Measurements from ENCODE around the gene ABCC12. TPM values are rescaled to one million over a fixed set of nuclear protein-coding genes. Genes with fewer than 3 reads are reported as not detected.

ABCC12 gene
- total and polyA plus RNA-seq, 2 donors (not counting 1 experiment from before 2014, with no cell fraction given): not detected

- Histone ChIP-seq H3K4me2 (replicated peaks; ENCODE audit: low read depth, low read length, poor library complexity, severe bottlenecking) (no peak overlapping the region), H4K20me1 (ENCODE audit: control insufficient read depth, insufficient read depth, low read length, poor library complexity, severe bottlenecking) (no peaks in the 10 kb centered on the region), H3K79me2 (ENCODE audit: control insufficient read depth, insufficient read depth, low read length) (no peaks in the 10 kb centered on the region), H3K4me1 (ENCODE audit: control insufficient read depth in 2 of 2, insufficient read depth in 2 of 2, low read length in 2 of 2) (peaks cover 0 to 8% of the 10 kb centered on the region in 2 donors), H3K27me3 (replicated peaks in 1 of 4; ENCODE audit: control extremely low read depth in 1 of 4, control insufficient read depth in 3 of 4, insufficient read depth in 4 of 4, low read length in 3 of 4) (peaks cover 0 to 10% (median 2%) of the 10 kb centered on the region in 4 experiments), H3K4me3 (ENCODE audit: control extremely low read depth in 1 of 5, extremely low read depth in 1 of 5, insufficient read depth in 1 of 5, low read depth in 2 of 5, low read length in 4 of 5) (no peak overlapping the region), H3K9ac (ENCODE audit: low read length) (no peak overlapping the region), H2AFZ (ENCODE audit: insufficient read depth, low read depth, low read length, poor library complexity, severe bottlenecking) (no peak overlapping the region), H3K36me3 (replicated peaks in 1 of 2; ENCODE audit: control extremely low read depth in 1 of 2, control insufficient read depth in 1 of 2, extremely low read depth in 1 of 2, insufficient read depth in 2 of 2, low read length in 1 of 2) (no peaks in the 10 kb centered on the region), H3K27ac (ENCODE audit: low read length in 2 of 2) (no peak overlapping the region), H3K9me3 (ENCODE audit: control extremely low read depth in 1 of 3, control insufficient read depth in 2 of 3, insufficient read depth in 1 of 3, low read length in 2 of 3) (peaks cover 0 to 4% (median 0%) of the 10 kb centered on the region in 3 donors)
- ChIA-PET CTCF (interaction anchor here (0.5 to 6.2 kb wide), 7 partner anchors 8 to 1210 kb away, joined by 3 to 60 read pairs (median 5); partner anchors contain the start of gene NETO2), POLR2A (no interaction called here)
- Mint-ChIP-seq H3K9me3 (ENCODE audit: insufficient read depth) (no peaks in the 10 kb centered on the region), H3K27ac (no peak overlapping the region), H3K4me3 (no peak overlapping the region), H3K27me3 (peaks cover 15% of the 10 kb centered on the region), H3K4me1 (peaks cover 3% of the 10 kb centered on the region)
- intact Hi-C loops (cut with micrococcal nuclease): no loop called here
- 90% methylated on average over 5 of the region's 6 CpGs for WGBS (ENCODE audit: insufficient coverage)
- DNase-seq (no peak), ATAC-seq (ENCODE audit: low read depth) (no peak)
- TF ChIP-seq CTCF (IDR thresholded peaks at IDR 0.05): no peak
- no peak for TF ChIP-seq EZH2 (IDR thresholded peaks at IDR 0.05; ENCODE audit: borderline replicate concordance, insufficient read depth, low read depth, low read length, poor library complexity, severe bottlenecking)
Measured at GRCh38 chr16:48160575-48160974, 4.8 kb upstream of the ABCC12 start.

GRCh38 chr16:48158296-48158695 is 2.5 kb upstream of the ABCC12 start:
- H3K4me3 Mint-ChIP-seq: no peak overlapping the region
- Histone ChIP-seq H2AFZ (ENCODE audit: insufficient read depth, low read depth, low read length, poor library complexity, severe bottlenecking) (no peak overlapping the region), H3K36me3 (replicated peaks in 1 of 2; ENCODE audit: control extremely low read depth in 1 of 2, control insufficient read depth in 1 of 2, extremely low read depth in 1 of 2, insufficient read depth in 2 of 2, low read length in 1 of 2) (no peaks in the 10 kb centered on the region), H3K27ac (ENCODE audit: low read length in 2 of 2) (no peak overlapping the region), H3K79me2 (ENCODE audit: control insufficient read depth, insufficient read depth, low read length) (no peaks in the 10 kb centered on the region), H3K4me1 (ENCODE audit: control insufficient read depth in 2 of 2, insufficient read depth in 2 of 2, low read length in 2 of 2) (peaks cover 0 to 6% of the 10 kb centered on the region in 2 donors), H3K27me3 (replicated peaks in 1 of 4; ENCODE audit: control extremely low read depth in 1 of 4, control insufficient read depth in 3 of 4, insufficient read depth in 4 of 4, low read length in 3 of 4) (peaks cover 0 to 10% (median 2%) of the 10 kb centered on the region in 4 experiments), H3K9ac (ENCODE audit: low read length) (no peak overlapping the region), H3K4me3 (ENCODE audit: control extremely low read depth in 1 of 5, extremely low read depth in 1 of 5, insufficient read depth in 1 of 5, low read depth in 2 of 5, low read length in 4 of 5) (no peak overlapping the region), H3K4me2 (replicated peaks; ENCODE audit: low read depth, low read length, poor library complexity, severe bottlenecking) (no peak overlapping the region), H3K9me3 (ENCODE audit: control extremely low read depth in 1 of 3, control insufficient read depth in 2 of 3, insufficient read depth in 1 of 3, low read length in 2 of 3) (peaks cover 0 to 4% (median 0%) of the 10 kb centered on the region in 3 donors), H4K20me1 (ENCODE audit: control insufficient read depth, insufficient read depth, low read length, poor library complexity, severe bottlenecking) (no peaks in the 10 kb centered on the region)
- H3K27me3 Mint-ChIP-seq: peaks cover 23% of the 10 kb centered on the region
- intact Hi-C loops (cut with micrococcal nuclease): no loop called here
- WGBS (ENCODE audit: insufficient coverage): 25% methylated on average over 2 of the region's 4 CpGs
- no peak for DNase-seq
- H3K9me3 Mint-ChIP-seq (ENCODE audit: insufficient read depth): no peaks in the 10 kb centered on the region
- TF ChIP-seq CTCF (IDR thresholded peaks at IDR 0.05) (no peak), EZH2 (IDR thresholded peaks at IDR 0.05; ENCODE audit: borderline replicate concordance, insufficient read depth, low read depth, low read length, poor library complexity, severe bottlenecking) (no peak)
- ChIA-PET CTCF (interaction anchor here (1.3 to 6.2 kb wide), 6 partner anchors 8 to 1120 kb away, joined by 3 to 60 read pairs (median 7); partner anchors contain the start of gene NETO2), POLR2A (no interaction called here)
- no peak for ATAC-seq (ENCODE audit: low read depth)
- no peaks in the 10 kb centered on the region for H3K4me1 Mint-ChIP-seq
- H3K27ac Mint-ChIP-seq: no peak overlapping the region
